H1 (cell line): ENCODE results near the gene SUGP1. TPM values are rescaled to one million over a fixed set of nuclear protein-coding genes. Genes with fewer than 3 reads are reported as not detected.

Experiments
- RXRA ChIP-seq: IDR thresholded peaks from 2 replicates; pipeline ENCODE4 v1.6.1; 2011; ENCODE audit warnings: low read depth, mild to moderate bottlenecking, low read length, moderate library complexity; ENCODE audit not compliant: insufficient read depth
- SIX5 ChIP-seq: IDR thresholded peaks from 2 replicates; pipeline ENCODE4 v1.6.1; 2011; ENCODE audit warnings: mild to moderate bottlenecking, low read depth, low read length
- polyA plus RNA-seq, 7 experiments: library from polyadenylated mRNA; depleted of rRNA in 3 of 7; stranded (reverse) in 5 of 7; unstranded in 2 of 7; fragments of >200 nt in 5 of 7; fragments of 200-250 nt in 2 of 7; gene quantifications; 1 replicate in 5 of 7; 2 replicates in 1 of 7; 4 replicates in 1 of 7; pipeline versions ENCODE4 v1.2.1 to v1.2.3, GENCODE V29; 2011 to 2013; ENCODE audit warnings: missing spikeins in 2 of 7, mixed read lengths in 2 of 7
- total RNA-seq: library from RNA; stranded (reverse); fragmentation: NEBNext Ultra II Directional; extraction: Animal tissue kit (Norgen Biotek cat#: 25700); gene quantifications from 2 replicates; pipeline ENCODE4 v1.2.1, GENCODE V29; 2021

Gene SUGP1
- total and polyA plus RNA-seq, 2 of the 8 experiments (the other 6 are each of a cell fraction or from before 2014, with no cell fraction given): 38.5 to 65.2 TPM

DNA sequence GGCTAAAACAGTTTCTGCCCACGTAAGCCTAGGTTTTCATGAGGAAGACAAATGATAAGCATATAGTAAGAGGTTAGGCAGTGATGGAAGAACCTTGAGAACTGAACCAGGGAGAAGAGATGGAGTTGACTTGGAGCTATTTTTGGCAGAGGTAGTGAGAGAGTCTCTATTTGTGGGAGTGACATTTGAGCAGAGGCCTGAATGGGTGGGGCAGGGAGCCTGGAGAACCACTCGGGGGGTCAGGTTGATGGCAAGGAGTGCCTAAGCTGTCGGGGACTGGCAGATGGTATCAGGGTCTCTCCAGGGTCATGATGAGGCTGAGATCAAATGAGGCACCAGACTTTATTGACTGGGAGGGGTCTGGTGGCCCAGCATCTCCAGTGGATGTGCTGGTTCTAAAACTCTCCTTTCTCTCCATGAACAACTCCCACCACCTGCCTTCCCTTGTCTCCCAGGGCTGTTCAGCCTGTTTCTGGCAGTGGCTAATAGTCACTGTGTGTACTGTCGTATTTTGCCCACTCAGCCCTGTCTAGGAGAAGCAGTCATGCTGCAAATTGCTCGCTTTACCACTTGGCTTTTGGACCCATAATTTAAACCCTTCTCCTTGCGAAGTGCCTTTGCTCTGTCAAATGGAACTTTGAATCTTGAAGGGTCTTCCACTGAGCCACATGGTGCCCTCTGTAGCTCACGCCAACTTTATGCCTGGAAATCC, 3.9 kb upstream of the SUGP1 start (continued):
- no peak for TF ChIP-seq RXRA
- TF ChIP-seq SIX5: no peak
- TF ChIP-seq, all 59 proteins: peak for 0
